ENCODE results near the gene TPX2.

DNA sequence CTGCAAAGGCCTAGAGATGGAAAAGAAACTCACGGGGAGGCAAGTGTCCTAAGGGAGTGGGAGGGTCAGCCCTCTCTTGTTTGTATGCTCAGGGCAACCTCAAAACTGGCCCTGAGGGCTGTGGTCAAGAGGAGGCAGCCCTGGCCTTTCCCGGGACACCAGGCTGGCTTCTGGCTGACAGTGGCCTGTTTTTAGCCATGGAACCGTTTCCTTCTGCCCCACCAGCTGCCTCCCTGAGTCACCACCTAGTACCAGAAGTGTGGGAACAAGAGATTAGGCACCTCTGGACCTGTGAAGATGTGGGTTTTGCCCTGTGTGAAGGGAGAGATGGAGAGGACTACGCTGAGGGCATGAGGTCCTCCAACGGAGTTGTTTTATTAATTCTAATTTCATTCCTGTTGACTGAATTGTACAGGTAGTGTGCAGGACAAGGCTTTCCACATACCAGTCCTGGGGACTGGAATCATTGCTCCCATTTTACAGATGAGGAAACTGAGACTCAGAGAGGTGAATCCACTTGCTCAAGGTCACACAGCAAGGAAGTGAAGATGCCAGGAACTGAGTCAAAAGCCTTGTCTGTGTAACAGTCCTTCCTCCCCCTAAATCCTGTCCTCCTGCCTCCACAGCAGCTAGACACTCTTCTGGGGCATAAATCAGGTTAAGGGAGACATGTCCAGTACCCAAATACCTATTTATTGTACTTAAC, 100.8 kb downstream of the TPX2 start:
- TF ChIP-seq, protein P1, sequence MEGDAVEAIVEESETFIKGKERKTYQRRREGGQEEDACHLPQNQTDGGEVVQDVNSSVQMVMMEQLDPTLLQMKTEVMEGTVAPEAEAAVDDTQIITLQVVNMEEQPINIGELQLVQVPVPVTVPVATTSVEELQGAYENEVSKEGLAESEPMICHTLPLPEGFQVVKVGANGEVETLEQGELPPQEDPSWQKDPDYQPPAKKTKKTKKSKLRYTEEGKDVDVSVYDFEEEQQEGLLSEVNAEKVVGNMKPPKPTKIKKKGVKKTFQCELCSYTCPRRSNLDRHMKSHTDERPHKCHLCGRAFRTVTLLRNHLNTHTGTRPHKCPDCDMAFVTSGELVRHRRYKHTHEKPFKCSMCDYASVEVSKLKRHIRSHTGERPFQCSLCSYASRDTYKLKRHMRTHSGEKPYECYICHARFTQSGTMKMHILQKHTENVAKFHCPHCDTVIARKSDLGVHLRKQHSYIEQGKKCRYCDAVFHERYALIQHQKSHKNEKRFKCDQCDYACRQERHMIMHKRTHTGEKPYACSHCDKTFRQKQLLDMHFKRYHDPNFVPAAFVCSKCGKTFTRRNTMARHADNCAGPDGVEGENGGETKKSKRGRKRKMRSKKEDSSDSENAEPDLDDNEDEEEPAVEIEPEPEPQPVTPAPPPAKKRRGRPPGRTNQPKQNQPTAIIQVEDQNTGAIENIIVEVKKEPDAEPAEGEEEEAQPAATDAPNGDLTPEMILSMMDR (IDR thresholded peaks at IDR 0.05), result no peak
- TF ChIP-seq EZH2phosphoT487 (IDR thresholded peaks at IDR 0.05) (no peak), EZH2 (IDR thresholded peaks at IDR 0.05) (no peak)
